ENCODE measurements around the gene PRPF8. TPM values are rescaled to one million over a fixed set of nuclear protein-coding genes. Genes with fewer than 3 reads are reported as not detected.

Gene PRPF8
- total RNA-seq, 1 donor from 2014 or later, result 263 TPM

DNA sequence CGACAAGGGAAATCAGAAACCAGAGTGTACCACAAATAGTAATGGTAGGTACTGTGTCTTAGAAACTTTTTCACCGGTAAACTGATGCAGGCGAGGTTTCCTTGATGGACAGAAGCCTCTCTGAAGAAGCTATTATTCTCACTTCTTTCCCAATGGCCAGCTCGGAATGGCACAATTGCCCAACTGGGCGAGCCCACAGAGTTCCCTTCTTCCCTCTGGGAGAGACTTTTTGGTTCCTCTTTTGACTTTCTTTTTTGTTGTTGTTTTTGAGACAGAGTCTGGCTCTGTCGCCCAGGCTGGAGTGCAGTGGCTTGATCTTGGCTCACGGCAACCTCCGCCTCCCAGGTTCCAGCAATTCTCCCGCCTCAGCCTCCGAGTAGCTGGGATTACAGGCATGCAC is 73.0 kb downstream of the PRPF8 start:
- intact Hi-C loops (cut with DNase I), result no loop called here
- Histone ChIP-seq H3K4me3 (no peak overlapping the region), H3K27me3 (no peaks in the 10 kb centered on the region), H3K9me3 (no peaks in the 10 kb centered on the region), H3K27ac (no peak overlapping the region), H3K4me1 (peaks cover 13% of the 10 kb centered on the region), H3K36me3 (peaks cover 51% of the 10 kb centered on the region)
- ATAC-seq (peak; percentile 39), DNase-seq (no peak)
- TF ChIP-seq, protein P1, sequence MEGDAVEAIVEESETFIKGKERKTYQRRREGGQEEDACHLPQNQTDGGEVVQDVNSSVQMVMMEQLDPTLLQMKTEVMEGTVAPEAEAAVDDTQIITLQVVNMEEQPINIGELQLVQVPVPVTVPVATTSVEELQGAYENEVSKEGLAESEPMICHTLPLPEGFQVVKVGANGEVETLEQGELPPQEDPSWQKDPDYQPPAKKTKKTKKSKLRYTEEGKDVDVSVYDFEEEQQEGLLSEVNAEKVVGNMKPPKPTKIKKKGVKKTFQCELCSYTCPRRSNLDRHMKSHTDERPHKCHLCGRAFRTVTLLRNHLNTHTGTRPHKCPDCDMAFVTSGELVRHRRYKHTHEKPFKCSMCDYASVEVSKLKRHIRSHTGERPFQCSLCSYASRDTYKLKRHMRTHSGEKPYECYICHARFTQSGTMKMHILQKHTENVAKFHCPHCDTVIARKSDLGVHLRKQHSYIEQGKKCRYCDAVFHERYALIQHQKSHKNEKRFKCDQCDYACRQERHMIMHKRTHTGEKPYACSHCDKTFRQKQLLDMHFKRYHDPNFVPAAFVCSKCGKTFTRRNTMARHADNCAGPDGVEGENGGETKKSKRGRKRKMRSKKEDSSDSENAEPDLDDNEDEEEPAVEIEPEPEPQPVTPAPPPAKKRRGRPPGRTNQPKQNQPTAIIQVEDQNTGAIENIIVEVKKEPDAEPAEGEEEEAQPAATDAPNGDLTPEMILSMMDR (IDR thresholded peaks at IDR 0.05), result no peak

DNA sequence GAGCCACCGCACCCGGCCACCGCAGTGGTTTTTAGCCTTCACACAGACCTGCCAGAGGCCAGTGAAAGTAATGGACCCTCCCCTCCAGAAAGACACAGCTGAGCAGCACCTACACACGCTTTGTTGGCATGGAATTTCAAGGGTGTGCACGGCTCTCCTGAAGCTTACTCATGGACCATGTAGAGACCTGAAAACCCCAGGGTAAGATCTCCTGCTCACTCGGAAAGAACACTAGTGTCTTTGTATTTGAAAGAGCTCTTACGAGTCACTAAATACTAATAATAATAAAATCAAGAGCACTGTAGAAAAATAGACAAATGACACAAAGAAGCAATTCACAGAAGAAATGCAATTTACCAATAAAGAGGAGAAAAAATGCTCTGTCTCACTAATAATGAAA is 76.0 kb downstream of the PRPF8 start:
- TF ChIP-seq, protein P1 (IDR thresholded peaks at IDR 0.05), result no peak
- Histone ChIP-seq H3K4me3 (no peak overlapping the region), H3K9me3 (no peaks in the 10 kb centered on the region), H3K36me3 (peaks cover 29% of the 10 kb centered on the region), H3K4me1 (peaks cover 23% of the 10 kb centered on the region), H3K27me3 (no peaks in the 10 kb centered on the region), H3K27ac (no peak overlapping the region)
- DNase-seq, result no peak
- intact Hi-C loops (cut with DNase I), result no loop called here
- no peak for ATAC-seq

DNA sequence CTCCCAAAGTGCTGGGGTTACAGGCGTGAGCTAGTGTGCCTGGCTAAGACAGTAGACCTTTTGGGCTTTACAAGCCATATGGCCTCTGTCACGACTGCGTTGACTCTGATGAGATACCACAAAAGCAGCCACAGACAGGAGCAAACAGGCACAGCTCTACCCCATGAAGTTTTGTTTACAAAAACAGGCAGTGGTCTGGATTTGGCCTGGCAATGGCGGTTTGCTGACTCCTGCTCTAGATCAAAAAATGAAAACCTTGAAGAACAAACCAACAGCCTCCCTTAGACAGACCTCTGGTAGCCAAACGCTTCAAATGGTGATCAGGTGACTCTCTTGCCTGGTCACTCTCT is 76.7 kb downstream of the PRPF8 start:
- peaks cover 20% of the 10 kb centered on the region for H3K4me1 ChIP-seq
- TF ChIP-seq, protein P1 (IDR thresholded peaks at IDR 0.05), result no peak
- H3K27ac ChIP-seq, result peak overlapping the region; percentile 55
- peaks cover 23% of the 10 kb centered on the region for H3K36me3 ChIP-seq
- intact Hi-C loops (cut with DNase I), result no loop called here
- H3K4me3 ChIP-seq, result no peak overlapping the region
- ATAC-seq (no peak), DNase-seq (no peak)
- no peaks in the 10 kb centered on the region for H3K27me3 ChIP-seq
- H3K9me3 ChIP-seq, result no peaks in the 10 kb centered on the region

DNA sequence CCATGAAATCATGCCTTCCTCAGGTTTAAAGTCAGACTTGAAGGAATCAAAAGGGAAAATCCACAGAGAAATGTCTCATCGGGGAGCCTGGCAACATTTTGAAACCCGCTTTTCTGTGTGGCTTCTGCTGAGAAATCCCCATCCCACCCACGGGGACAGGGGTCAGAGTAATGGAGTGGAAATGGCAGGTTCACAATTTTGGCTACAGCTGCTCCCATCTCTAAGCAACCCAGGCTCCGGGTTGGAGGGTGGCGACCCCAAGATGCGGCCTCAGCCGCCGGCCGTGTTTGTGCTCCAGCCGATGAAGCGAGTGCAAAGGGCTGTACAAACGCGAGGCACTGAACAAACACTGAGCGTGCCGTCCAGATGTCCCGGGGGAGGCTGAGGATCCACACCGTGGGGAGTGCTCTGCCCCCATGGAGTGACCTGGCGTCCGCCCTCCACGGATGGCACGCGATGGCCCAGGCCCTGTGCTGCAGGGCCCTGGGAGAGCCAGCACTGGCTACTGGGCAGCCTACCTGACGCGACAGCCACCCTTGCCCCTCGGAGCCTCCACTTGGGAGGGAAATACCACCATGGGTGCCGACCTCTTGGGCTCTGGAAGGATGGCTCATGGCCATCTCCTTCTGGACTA is 78.2 kb downstream of the PRPF8 start:
- Histone ChIP-seq H3K9me3 (no peaks in the 10 kb centered on the region), H3K4me3 (no peak overlapping the region), H3K27me3 (no peaks in the 10 kb centered on the region), H3K36me3 (peaks cover 12% of the 10 kb centered on the region), H3K27ac (peak overlapping the region; percentile 55), H3K4me1 (peaks cover 11% of the 10 kb centered on the region)
- intact Hi-C loops (cut with DNase I), result no loop called here
- ATAC-seq, result no peak
- DNase-seq, result no peak
- TF ChIP-seq, protein P1 (IDR thresholded peaks at IDR 0.05), result no peak

DNA sequence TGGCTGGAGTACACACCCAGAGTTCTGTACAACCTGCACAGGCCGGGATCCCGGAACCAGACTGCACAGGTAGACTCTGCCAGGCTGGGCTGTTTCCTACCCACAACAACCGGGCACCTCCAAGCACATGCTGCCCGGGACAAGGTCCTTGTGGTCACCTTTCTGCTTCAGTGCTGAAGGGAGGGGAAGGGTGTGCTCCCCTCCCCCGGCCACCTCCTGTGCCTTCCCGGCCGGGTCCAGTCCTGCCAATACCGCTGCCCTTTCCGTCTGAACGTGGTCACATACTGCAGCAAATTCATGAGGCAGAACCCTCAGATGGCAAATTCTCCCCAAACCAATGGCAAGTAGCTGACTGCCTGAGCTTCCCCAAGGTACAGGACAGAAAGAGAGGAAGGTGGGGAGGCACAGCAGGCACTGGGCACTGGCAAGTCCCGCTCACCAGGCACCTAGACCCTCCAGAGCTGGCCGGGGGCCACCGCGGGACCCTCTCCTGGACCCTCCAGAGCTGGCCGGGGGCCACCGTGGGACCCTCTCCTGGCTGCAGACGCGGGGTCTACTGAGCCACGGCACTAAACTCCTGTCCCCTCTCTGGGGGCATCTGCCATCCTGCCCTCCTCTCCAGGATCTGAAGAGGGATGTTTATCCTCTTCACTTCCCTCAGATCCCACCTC is 78.9 kb downstream of the PRPF8 start:
- Histone ChIP-seq H3K4me1 (peaks cover 11% of the 10 kb centered on the region), H3K9me3 (no peaks in the 10 kb centered on the region), H3K4me3 (no peak overlapping the region), H3K27ac (peak overlapping the region; percentile 55), H3K27me3 (no peaks in the 10 kb centered on the region), H3K36me3 (peaks cover 7% of the 10 kb centered on the region)
- ATAC-seq (no peak), DNase-seq (no peak)
- intact Hi-C loops (cut with DNase I), result no loop called here
- TF ChIP-seq, protein P1 (IDR thresholded peaks at IDR 0.05), result no peak
